Measurements from ENCODE around the gene PARD3B. TPM values are rescaled to one million over a fixed set of nuclear protein-coding genes. Genes with fewer than 3 reads are reported as not detected.

The PARD3B gene
- total RNA-seq, 1 donor from 2014 or later = 29.7 TPM

GRCh38 chr2:205297368-205297767 is 752.1 kb downstream of the PARD3B start:
- TF ChIP-seq CTCF (IDR thresholded peaks at IDR 0.05; ENCODE audit: unreplicated experiment) = no peak

GRCh38 chr2:205297846-205298245 is 752.6 kb downstream of the PARD3B start:
- no peak overlapping the region for H3K4me3 Mint-ChIP-seq (ENCODE audit: low read depth)
- DNase-seq (ENCODE audit: low spot score, unreplicated experiment) = no peak
- peaks cover 2% of the 10 kb centered on the region for H3K36me3 Mint-ChIP-seq (ENCODE audit: insufficient read depth)
- H3K27me3 Mint-ChIP-seq = no peaks in the 10 kb centered on the region
- no peak for TF ChIP-seq CTCF (IDR thresholded peaks at IDR 0.05; ENCODE audit: unreplicated experiment)
- peaks cover 46% of the 10 kb centered on the region for H3K4me1 Mint-ChIP-seq (ENCODE audit: low read depth)
- no peaks in the 10 kb centered on the region for H3K9me3 Mint-ChIP-seq (ENCODE audit: low read depth)
- no peak overlapping the region for H3K27ac Mint-ChIP-seq

More at GRCh38 chr2:205297368-205297767, 752.1 kb downstream of the PARD3B start:
- H3K27ac Mint-ChIP-seq = no peak overlapping the region
- no peaks in the 10 kb centered on the region for H3K9me3 Mint-ChIP-seq (ENCODE audit: low read depth)
- H3K36me3 Mint-ChIP-seq (ENCODE audit: insufficient read depth) = peaks cover 2% of the 10 kb centered on the region
- H3K27me3 Mint-ChIP-seq = no peaks in the 10 kb centered on the region
- no peak for DNase-seq (ENCODE audit: low spot score, unreplicated experiment)
- H3K4me1 Mint-ChIP-seq (ENCODE audit: low read depth) = peaks cover 51% of the 10 kb centered on the region
- H3K4me3 Mint-ChIP-seq (ENCODE audit: low read depth) = no peak overlapping the region

GRCh38 chr2:205311201-205311600 is 765.9 kb downstream of the PARD3B start:
- peaks cover 5% of the 10 kb centered on the region for H3K36me3 Mint-ChIP-seq (ENCODE audit: insufficient read depth)
- H3K4me3 Mint-ChIP-seq (ENCODE audit: low read depth) = no peak overlapping the region

GRCh38 chr2:205321231-205321630 is 776.0 kb downstream of the PARD3B start:
- no peak for TF ChIP-seq CTCF (IDR thresholded peaks at IDR 0.05; ENCODE audit: unreplicated experiment)
- H3K36me3 Mint-ChIP-seq (ENCODE audit: insufficient read depth) = peaks cover 11% of the 10 kb centered on the region
- peaks cover 4% of the 10 kb centered on the region for H3K4me1 Mint-ChIP-seq (ENCODE audit: low read depth)
- peaks cover 18% of the 10 kb centered on the region for H3K9me3 Mint-ChIP-seq (ENCODE audit: low read depth)
- DNase-seq (ENCODE audit: low spot score, unreplicated experiment) = no peak
- H3K4me3 Mint-ChIP-seq (ENCODE audit: low read depth) = no peak overlapping the region
- no peaks in the 10 kb centered on the region for H3K27me3 Mint-ChIP-seq
- H3K27ac Mint-ChIP-seq = no peak overlapping the region

More at GRCh38 chr2:205311201-205311600, 765.9 kb downstream of the PARD3B start:
- TF ChIP-seq CTCF (IDR thresholded peaks at IDR 0.05; ENCODE audit: unreplicated experiment) = no peak
- no peak for DNase-seq (ENCODE audit: low spot score, unreplicated experiment)
- Mint-ChIP-seq H3K27ac (no peak overlapping the region), H3K4me1 (ENCODE audit: low read depth) (peaks cover 12% of the 10 kb centered on the region), H3K9me3 (ENCODE audit: low read depth) (no peaks in the 10 kb centered on the region), H3K27me3 (no peaks in the 10 kb centered on the region)

GRCh38 chr2:205323929-205324328 is 778.7 kb downstream of the PARD3B start:
- peaks cover 10% of the 10 kb centered on the region for H3K36me3 Mint-ChIP-seq (ENCODE audit: insufficient read depth)
- DNase-seq (ENCODE audit: low spot score, unreplicated experiment) = no peak
- H3K4me1 Mint-ChIP-seq (ENCODE audit: low read depth) = peaks cover under 1% of the 10 kb centered on the region
- no peak overlapping the region for H3K27ac Mint-ChIP-seq
- TF ChIP-seq CTCF (IDR thresholded peaks at IDR 0.05; ENCODE audit: unreplicated experiment) = peak; percentile 14
- H3K27me3 Mint-ChIP-seq = no peaks in the 10 kb centered on the region
- H3K9me3 Mint-ChIP-seq (ENCODE audit: low read depth) = peaks cover 16% of the 10 kb centered on the region
- no peak overlapping the region for H3K4me3 Mint-ChIP-seq (ENCODE audit: low read depth)

Measured in progenitor cell of endocrine pancreas (in vitro differentiated cells).